SH-SY5Y (cell line): ENCODE measurements around the gene KIF26B.

Experiments
- GATA2 ChIP-seq: IDR thresholded peaks from 2 replicates; pipeline ENCODE4 v1.6.1; 2011; ENCODE audit warnings: mild to moderate bottlenecking, low read depth, low read length
- GATA3 ChIP-seq: IDR thresholded peaks from 2 replicates; pipeline ENCODE4 v1.6.1; 2011; ENCODE audit warnings: low read depth, mild to moderate bottlenecking, low read length, moderate library complexity

DNA sequence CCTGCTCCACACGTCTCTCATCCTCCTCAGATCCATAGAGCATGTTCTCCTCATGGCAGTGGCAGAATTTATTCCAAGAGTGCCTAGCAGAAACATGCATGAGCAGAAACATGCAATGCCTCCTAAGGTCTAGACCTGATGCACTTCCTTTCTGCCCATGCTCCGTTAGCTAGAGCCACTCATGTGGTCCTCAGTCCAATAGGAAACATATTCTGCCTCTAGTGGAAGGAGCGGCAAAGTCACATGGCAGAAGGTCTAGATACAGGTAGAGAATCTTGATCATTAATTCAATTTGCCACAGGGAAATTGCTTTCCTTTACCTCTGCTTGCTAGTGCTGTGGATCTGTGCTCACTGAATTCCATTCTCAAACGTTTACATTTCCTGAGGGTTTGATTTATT lies 130.4 kb downstream of the KIF26B start:
- TF ChIP-seq GATA3 (no peak), GATA2 (no peak)
